ENCODE data around the gene CCDC136.

Gene CCDC136

GRCh38 chr7:128745706-128746105, 46.1 kb upstream of the CCDC136 start:
- ATAC-seq (ENCODE audit: low read depth) (no peak), DNase-seq (ENCODE audit: low spot score) (no peak)
- no peaks in the 10 kb centered on the region for H3K9me3 ChIP-seq (ENCODE audit: severe bottlenecking)
- peaks cover 26% of the 10 kb centered on the region for H3K4me1 ChIP-seq (ENCODE audit: insufficient read depth, poor library complexity, severe bottlenecking)
- no peaks in the 10 kb centered on the region for H3K27me3 ChIP-seq (ENCODE audit: insufficient read depth, poor library complexity, severe bottlenecking)
- H3K36me3 ChIP-seq (ENCODE audit: low read depth), result peaks cover 86% of the 10 kb centered on the region
- no peak overlapping the region for H3K4me3 ChIP-seq (ENCODE audit: severe bottlenecking)
- TF ChIP-seq CTCF (IDR thresholded peaks at IDR 0.05; ENCODE audit: poor library complexity, severe bottlenecking), result no peak
- H3K27ac ChIP-seq (ENCODE audit: poor library complexity, severe bottlenecking), result no peak overlapping the region

- no peak overlapping the region for H3K4me3 ChIP-seq (ENCODE audit: severe bottlenecking)
- H3K27ac ChIP-seq (ENCODE audit: poor library complexity, severe bottlenecking), result no peak overlapping the region
- DNase-seq (ENCODE audit: low spot score), result no peak
- peaks cover 89% of the 10 kb centered on the region for H3K36me3 ChIP-seq (ENCODE audit: low read depth)
- no peak for ATAC-seq (ENCODE audit: low read depth)
- no peak for TF ChIP-seq CTCF (IDR thresholded peaks at IDR 0.05; ENCODE audit: poor library complexity, severe bottlenecking)
- H3K4me1 ChIP-seq (ENCODE audit: insufficient read depth, poor library complexity, severe bottlenecking), result peaks cover 8% of the 10 kb centered on the region
- H3K9me3 ChIP-seq (ENCODE audit: severe bottlenecking), result no peaks in the 10 kb centered on the region
- H3K27me3 ChIP-seq (ENCODE audit: insufficient read depth, poor library complexity, severe bottlenecking), result no peaks in the 10 kb centered on the region
Observed at GRCh38 chr7:128747327-128748079, 44.3 kb upstream of the CCDC136 start.

- H3K36me3 ChIP-seq (ENCODE audit: low read depth), result peaks cover 100% of the 10 kb centered on the region
- no peak overlapping the region for H3K27ac ChIP-seq (ENCODE audit: poor library complexity, severe bottlenecking)
- ATAC-seq (ENCODE audit: low read depth) (no peak), DNase-seq (ENCODE audit: low spot score) (no peak)
- no peaks in the 10 kb centered on the region for H3K27me3 ChIP-seq (ENCODE audit: insufficient read depth, poor library complexity, severe bottlenecking)
- no peak overlapping the region for H3K4me3 ChIP-seq (ENCODE audit: severe bottlenecking)
- H3K4me1 ChIP-seq (ENCODE audit: insufficient read depth, poor library complexity, severe bottlenecking), result no peaks in the 10 kb centered on the region
- no peak for TF ChIP-seq CTCF (IDR thresholded peaks at IDR 0.05; ENCODE audit: poor library complexity, severe bottlenecking)
- H3K9me3 ChIP-seq (ENCODE audit: severe bottlenecking), result peaks cover 2% of the 10 kb centered on the region
Observed at GRCh38 chr7:128752251-128752650, 39.5 kb upstream of the CCDC136 start.

- Histone ChIP-seq H3K9me3 (ENCODE audit: severe bottlenecking) (peaks cover 2% of the 10 kb centered on the region), H3K4me3 (ENCODE audit: severe bottlenecking) (no peak overlapping the region), H3K36me3 (ENCODE audit: low read depth) (peaks cover 100% of the 10 kb centered on the region), H3K4me1 (ENCODE audit: insufficient read depth, poor library complexity, severe bottlenecking) (no peaks in the 10 kb centered on the region), H3K27me3 (ENCODE audit: insufficient read depth, poor library complexity, severe bottlenecking) (no peaks in the 10 kb centered on the region), H3K27ac (ENCODE audit: poor library complexity, severe bottlenecking) (no peak overlapping the region)
- no peak for TF ChIP-seq CTCF (IDR thresholded peaks at IDR 0.05; ENCODE audit: poor library complexity, severe bottlenecking)
- no peak for DNase-seq (ENCODE audit: low spot score)
- no peak for ATAC-seq (ENCODE audit: low read depth)
Observed at GRCh38 chr7:128755075-128755818, 36.5 kb upstream of the CCDC136 start.
